Right ventricle myocardium superior (tissue), 1 donor: ENCODE data around the gene PDCD7. TPM values are rescaled to one million over a fixed set of nuclear protein-coding genes. Genes with fewer than 3 reads are reported as not detected.
"Not testable (repeated sequence)": the region's sequence is repeated elsewhere in the genome, so short reads cannot be mapped to it uniquely, and the experiment has no call there.

Source experiments
- ATAC-seq: fragments of 200-7000 bp; cut with Tn5 transposase; one replicate; pipeline ENCODE4 v1.9.1; 2020; ENCODE audit warnings: mild to moderate bottlenecking; ENCODE audit not compliant: poor library complexity
- DNase-seq: peaks from one replicate; pipeline ENCODE4 v3.0.0-alpha.2; 2020
- intact Hi-C: fragments of 100-400 bp; cut with DNase I; formaldehyde crosslinking; loops from one replicate; pipeline ENCODE4 v1.11.2; 2022
- long read RNA-seq: library from polyadenylated mRNA; unstranded; transcript quantifications from one replicate; pipeline ENCODE4 v2.0.0, GENCODE V29; 2021
- total RNA-seq: library from RNA; stranded (reverse); fragmentation: NEBNext Ultra II Directional; extraction: Animal tissue kit (Norgen Biotek cat#: 25700); gene quantifications from one replicate; pipeline ENCODE4 v1.2.1, GENCODE V29; 2021
- donor health status: DM: no; HTN: yes; CAD: no; lungs with severe emphysema.

Gene PDCD7
- 12.2 TPM for total RNA-seq
- long read RNA-seq, transcript PDCD7-201 (5 exons, 2,851 nt), result major isoform, 23 of 28 reads
- long read RNA-seq, partial matches to known transcripts, result 1 of 28 reads
- long read RNA-seq, other reads (novel, unspliced or antisense), result 4 of 28 reads

DNA sequence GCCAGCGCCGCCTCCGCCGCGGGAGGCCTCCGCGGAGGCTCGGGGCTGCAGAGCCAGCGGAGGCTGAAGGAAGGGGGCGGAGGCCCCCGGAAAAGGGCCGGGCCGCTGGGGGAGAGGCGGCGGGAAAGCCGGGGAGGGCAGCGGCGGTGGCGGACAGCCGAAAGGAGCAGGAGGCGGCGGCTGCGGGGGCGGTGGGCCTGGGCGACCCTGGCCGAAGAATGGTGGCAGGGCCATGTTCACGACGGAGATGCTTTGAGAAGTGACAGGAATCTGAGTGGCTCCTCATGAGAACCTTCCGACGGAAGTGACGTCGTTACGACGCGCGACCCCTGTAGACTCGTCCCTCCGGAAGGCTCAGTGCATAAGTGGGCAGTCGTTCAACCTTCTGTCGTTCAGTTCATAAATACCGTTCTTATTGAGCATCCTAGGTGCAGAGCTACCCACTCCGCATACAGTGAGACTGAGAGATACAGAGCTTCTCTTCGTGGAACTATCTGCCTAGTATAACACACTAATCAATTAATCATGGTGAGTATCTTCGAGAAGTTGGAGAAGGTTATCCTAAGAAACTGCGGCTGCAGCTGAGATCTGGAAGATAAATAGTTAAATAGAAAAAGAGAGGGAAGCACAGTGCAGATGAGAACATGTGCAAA lies at the start of gene PDCD7:
TSS of gene PDCD7 (minus strand) at position 261 of the 653 bp plus-strand sequence. CDS start at position 234, 27 bp downstream.
- intact Hi-C loops, result no loop called here
- DNase-seq, result peak; percentile 94
- ATAC-seq, result peak; percentile 97

GRCh38 chr15:65182538-65182937 lies 48.9 kb upstream of the PDCD7 start:
- no peak for ATAC-seq

GRCh38 chr15:65181582-65182353 lies 48.2 kb upstream of the PDCD7 start:
- DNase-seq, intact Hi-C loops, ATAC-seq: not testable (repeated sequence)

More at GRCh38 chr15:65182538-65182937, 48.9 kb upstream of the PDCD7 start:
- no peak for DNase-seq
- intact Hi-C loops, result no loop called here

DNA sequence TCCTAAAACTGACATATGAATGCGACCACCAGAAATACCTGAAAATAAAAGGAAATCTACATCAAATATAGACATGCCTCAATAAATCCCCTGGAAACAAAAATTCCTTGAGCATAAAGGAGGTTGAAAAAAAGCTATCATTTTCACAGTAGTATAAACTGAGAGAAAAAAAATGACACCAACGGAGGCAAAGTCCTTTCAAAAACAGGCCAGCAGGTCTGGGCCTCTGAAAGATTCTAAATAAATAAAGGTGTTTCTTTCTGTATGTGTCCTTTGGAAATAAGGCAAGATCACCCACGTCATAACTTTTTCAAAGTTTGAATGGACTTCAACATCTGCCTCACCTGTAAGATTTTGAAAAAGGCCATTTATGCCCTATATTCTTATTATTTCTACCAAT lies 46.6 kb upstream of the PDCD7 start:
- intact Hi-C loops, result no loop called here
- ATAC-seq, result no peak
- no peak for DNase-seq

- DNase-seq (no peak), ATAC-seq (no peak)
- intact Hi-C loops, result no loop called here
Observed at GRCh38 chr15:65177901-65178300, 44.3 kb upstream of the PDCD7 start.

GRCh38 chr15:65176056-65176455 lies 42.4 kb upstream of the PDCD7 start:
- ATAC-seq (no peak), DNase-seq (no peak)
- intact Hi-C loops, result no loop called here

DNA sequence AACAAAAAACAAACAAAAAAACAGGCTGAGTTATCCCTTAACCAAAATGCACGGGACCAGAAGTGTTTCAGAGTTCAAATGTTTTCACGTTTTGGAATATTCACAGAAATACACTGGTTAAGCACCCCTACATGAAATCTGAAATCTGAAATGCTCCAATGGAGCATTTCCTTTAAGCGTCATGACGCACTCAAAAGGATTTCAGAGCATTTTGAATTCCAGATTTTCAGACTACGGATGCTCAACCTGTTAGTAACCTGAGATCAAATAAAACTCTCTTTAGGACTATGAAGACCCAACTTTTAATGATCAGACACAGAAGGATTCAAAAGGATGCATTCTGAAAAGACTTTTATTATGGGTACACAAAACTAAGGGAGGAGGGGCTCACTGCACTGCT lies 41.9 kb upstream of the PDCD7 start:
- intact Hi-C loops, result no loop called here
- DNase-seq, result no peak
- no peak for ATAC-seq

GRCh38 chr15:65174509-65174908 lies 40.9 kb upstream of the PDCD7 start:
- ATAC-seq (no peak), DNase-seq (no peak)
- intact Hi-C loops, result no loop called here

DNA sequence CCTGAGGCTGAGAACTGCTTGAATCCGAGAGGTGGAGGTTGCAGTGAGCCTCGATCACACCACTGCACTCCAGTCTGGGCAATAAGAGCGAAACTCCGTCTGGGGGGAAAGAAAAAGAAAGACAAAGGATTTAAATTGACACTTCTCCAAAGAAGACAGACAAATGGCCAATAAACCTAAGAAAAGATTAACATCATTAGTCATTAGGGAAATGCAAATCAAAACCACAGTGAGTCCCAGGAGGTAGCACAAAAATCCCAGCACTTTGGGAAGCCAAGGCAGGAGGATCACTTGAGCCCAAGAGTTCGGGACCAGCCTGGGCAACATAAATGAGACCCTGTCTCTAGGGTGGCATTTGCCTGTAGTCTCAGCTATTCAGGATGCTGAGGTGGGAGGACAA lies 38.9 kb upstream of the PDCD7 start:
- no peak for ATAC-seq

DNA sequence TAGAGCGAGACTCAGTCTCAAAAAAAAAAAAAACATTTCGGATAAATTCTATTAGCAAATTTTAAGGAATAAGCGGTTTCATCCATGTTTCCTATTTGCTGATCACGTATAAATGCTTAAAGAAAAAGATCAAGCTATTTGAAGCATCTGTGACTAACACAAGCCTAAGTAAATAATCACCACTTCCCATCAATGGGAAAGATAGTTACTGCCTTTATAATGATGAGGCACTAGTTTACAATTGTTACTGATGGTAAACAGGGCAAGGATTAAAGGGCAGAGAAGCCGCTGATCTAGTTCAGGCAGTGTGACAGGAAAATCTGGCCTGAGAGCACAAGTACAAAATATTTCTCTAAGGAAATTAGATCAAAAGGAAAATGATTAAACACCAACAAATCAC lies 37.8 kb upstream of the PDCD7 start:
- no peak for DNase-seq
- intact Hi-C loops, result no loop called here
- no peak for ATAC-seq

More for the DNA sequence above, 38.9 kb upstream of the PDCD7 start:
- intact Hi-C loops, result no loop called here
- DNase-seq, result no peak

DNA sequence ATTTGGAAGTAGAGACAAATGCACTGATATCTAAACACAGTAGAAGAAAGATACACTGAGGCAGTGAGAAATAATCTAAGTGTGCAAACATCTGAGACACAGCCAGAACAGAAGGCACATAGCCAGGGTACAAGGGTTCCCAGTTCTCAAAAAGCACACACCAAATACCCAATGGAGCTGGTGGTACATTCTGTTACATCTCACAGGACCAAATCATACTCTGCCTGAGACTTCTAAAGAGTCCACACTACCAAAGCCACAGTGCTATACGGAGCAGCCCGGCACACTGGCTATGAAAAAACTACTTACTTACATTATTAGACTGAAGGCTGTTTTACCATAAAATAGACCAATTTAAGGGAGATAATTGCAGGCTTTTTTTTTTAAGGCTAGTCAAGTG lies 32.3 kb upstream of the PDCD7 start:
- no peak for ATAC-seq

DNA sequence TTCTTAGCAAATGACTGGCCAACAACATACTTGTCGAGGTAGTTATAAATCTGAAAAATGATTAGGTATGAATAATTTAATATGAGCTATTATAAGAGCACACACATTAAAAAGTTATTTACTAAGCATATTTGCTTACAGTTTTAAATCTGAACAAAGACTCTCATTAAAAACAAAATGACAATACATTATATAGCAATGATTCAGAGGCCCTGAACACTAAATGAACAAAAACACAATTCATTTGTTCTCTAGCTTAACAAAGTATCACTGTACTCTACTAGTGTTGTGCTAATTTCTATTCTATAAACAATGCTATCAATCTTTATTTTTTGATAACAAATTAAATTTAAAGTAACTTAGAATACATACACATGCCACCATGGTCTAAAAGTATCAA lies 30.5 kb upstream of the PDCD7 start:
- DNase-seq, result no peak
- no peak for ATAC-seq
- intact Hi-C loops, result no loop called here

More for the DNA sequence above, 32.3 kb upstream of the PDCD7 start:
- DNase-seq, result no peak
- intact Hi-C loops, result no loop called here

DNA sequence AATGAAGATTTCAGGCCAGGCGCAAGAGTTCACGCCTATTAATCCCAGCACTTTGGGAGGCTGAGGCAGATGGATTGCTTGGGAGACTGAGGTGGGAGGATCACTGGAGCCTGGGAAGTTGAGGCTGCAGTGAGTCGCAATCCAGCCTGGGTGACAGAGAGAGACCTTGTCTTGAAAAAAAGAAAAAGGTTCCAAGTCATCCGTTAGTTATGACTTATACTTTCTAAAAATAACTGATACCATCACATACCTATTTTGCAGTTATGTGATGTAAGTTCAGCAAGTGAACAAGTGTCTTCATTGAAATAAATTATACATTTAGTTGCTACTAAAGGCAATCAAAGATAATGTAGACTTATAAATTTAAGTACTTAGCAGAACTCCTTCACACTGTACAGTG lies 29.4 kb upstream of the PDCD7 start:
- intact Hi-C loops, result no loop called here
- ATAC-seq, result no peak
- no peak for DNase-seq

DNA sequence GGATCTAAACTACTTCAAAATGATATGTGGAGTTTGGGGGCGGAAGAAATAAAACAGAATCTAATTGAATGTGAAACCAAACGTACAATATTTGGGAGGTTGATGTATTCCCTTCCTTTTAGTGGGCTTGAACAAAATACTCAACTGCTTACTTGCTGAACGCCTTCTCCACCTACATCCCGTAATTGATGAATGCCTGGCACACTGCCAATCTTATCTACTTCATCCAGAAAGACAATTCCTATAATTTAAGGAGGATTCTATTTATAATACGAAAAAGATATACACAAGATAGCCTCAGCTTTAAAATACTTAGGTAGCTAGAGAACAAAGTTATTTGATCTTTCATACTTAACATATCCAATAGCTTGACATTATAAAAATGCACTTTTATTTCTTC lies 23.1 kb upstream of the PDCD7 start:
- no peak for ATAC-seq
- intact Hi-C loops, result no loop called here

DNA sequence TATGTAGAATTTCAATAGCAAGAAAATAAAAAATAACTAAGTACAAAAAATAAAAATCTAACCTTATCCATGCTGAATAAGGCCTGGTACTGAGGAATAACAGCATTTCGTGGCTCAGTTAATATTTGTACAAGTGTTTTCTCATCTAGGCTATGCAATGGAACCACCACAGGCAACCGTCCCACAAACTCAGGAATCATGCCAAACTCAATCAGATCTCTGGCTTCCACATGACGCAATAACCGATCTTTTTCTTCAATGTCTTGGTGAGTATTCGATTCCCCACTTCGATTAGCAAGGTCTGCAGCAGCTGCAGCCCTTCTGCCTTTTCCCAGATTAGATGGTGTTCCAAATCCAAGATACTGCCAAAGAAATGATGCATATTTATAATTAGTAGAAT lies 21.1 kb upstream of the PDCD7 start:
- no peak for ATAC-seq
- intact Hi-C loops, result no loop called here

More for the DNA sequence above, 23.1 kb upstream of the PDCD7 start:
- no peak for DNase-seq

GRCh38 chr15:65147902-65148301 lies 14.3 kb upstream of the PDCD7 start:
- intact Hi-C loops, result no loop called here
- DNase-seq, result no peak
- ATAC-seq, result no peak

More for the DNA sequence above, 21.1 kb upstream of the PDCD7 start:
- DNase-seq, result no peak

GRCh38 chr15:65146438-65146837 lies 12.8 kb upstream of the PDCD7 start:
- DNase-seq (no peak), ATAC-seq (no peak)
- intact Hi-C loops, result no loop called here

GRCh38 chr15:65138631-65139030 lies 5.0 kb upstream of the PDCD7 start:
- intact Hi-C loops, ATAC-seq, DNase-seq: not testable (repeated sequence)

GRCh38 chr15:65137893-65138292 lies 4.3 kb upstream of the PDCD7 start:
- DNase-seq, ATAC-seq, intact Hi-C loops: not testable (repeated sequence)

DNA sequence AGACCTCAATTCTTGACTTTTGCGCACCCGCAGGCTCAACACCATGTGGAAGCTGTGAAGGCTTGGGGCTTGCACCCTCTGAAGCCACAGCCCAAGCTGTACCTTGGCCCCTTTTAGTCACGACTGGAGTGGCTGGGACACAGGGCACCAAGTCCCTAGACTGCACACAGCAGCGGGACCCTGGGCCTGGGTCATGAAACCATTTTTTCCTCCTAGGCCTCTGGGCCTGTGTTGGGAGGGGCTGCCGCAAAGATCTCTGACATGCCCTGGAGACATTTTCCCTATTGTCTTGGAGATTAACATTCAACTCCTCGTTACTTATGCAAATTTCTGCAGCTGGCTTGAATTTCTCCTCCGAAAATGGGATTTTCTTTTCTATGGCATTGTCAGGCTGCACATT lies 3.5 kb upstream of the PDCD7 start:
- not testable (repeated sequence) for DNase-seq, ATAC-seq

More for the DNA sequence above, 3.5 kb upstream of the PDCD7 start:
- intact Hi-C loops, result not testable (repeated sequence)
